ENCODE results near the gene NQO1. TPM values are rescaled to one million over a fixed set of nuclear protein-coding genes. Genes with fewer than 3 reads are reported as not detected.

The NQO1 gene
- total and polyA plus RNA-seq, 2 of the 8 experiments (the other 6 are each of a cell fraction or from before 2014, with no cell fraction given), result 32.7 to 45.7 TPM

GRCh38 chr16:69741951-69742904 is 15.9 kb upstream of the NQO1 start:
- Histone ChIP-seq H2AFZ (ENCODE audit: low read length) (no peak overlapping the region), H3K4me1 (replicated peaks in 1 of 4; ENCODE audit: control insufficient read depth in 3 of 4, insufficient read depth in 4 of 4, low read length in 3 of 4) (no peaks in the 10 kb centered on the region), H3K4me2 (ENCODE audit: insufficient read depth in 1 of 2, low read depth in 2 of 2, low read length in 2 of 2) (no peak overlapping the region), H3K36me3 (ENCODE audit: control insufficient read depth in 2 of 4, insufficient read depth in 4 of 4, low read length in 3 of 4) (peaks cover 39 to 65% (median 57%) of the 10 kb centered on the region in 4 experiments), H2BK120ac (replicated peaks; ENCODE audit: low read depth, low read length) (no peak overlapping the region), H3K4me3 (ENCODE audit: extremely low read depth in 1 of 4, insufficient read depth in 2 of 4, low read depth in 3 of 4, low read length in 4 of 4) (no peak overlapping the region), H3K9ac (replicated peaks in 1 of 4; ENCODE audit: extremely low read depth in 1 of 4, low read depth in 3 of 4, low read length in 3 of 4) (no peak overlapping the region), H3K23me2 (ENCODE audit: low read depth, low read length) (no peaks in the 10 kb centered on the region), H3K14ac (ENCODE audit: insufficient read length) (no peak overlapping the region), H3K27me3 (replicated peaks in 1 of 4; ENCODE audit: control insufficient read depth in 3 of 4, extremely low read depth in 1 of 4, insufficient read depth in 3 of 4, low read length in 3 of 4) (no peaks in the 10 kb centered on the region), H2BK12ac (ENCODE audit: low read depth, low read length) (no peak overlapping the region), H2AK5ac (ENCODE audit: low read depth, low read length) (no peak overlapping the region), H2BK5ac (ENCODE audit: low read depth, low read length) (no peak overlapping the region), H4K20me1 (replicated peaks in 1 of 2; ENCODE audit: control insufficient read depth in 1 of 2, insufficient read depth in 2 of 2, low read length in 2 of 2) (peaks cover 0 to 24% of the 10 kb centered on the region in 2 experiments), H3K4ac (replicated peaks; ENCODE audit: insufficient read length, low read depth, low read length) (no peak overlapping the region), H4K8ac (ENCODE audit: extremely low read depth, insufficient read depth, low read length) (no peak overlapping the region), H3K18ac (ENCODE audit: extremely low read depth, low read length) (no peak overlapping the region), H4K91ac (replicated peaks; ENCODE audit: insufficient read length, low read length) (no peak overlapping the region), H3K9me3 (ENCODE audit: insufficient read depth in 2 of 2, low read depth in 1 of 2, low read length in 1 of 2) (no peaks in the 10 kb centered on the region), H2BK20ac (ENCODE audit: low read length) (no peak overlapping the region), H3K27ac (ENCODE audit: low read depth, low read length) (no peak overlapping the region), H3K79me1 (ENCODE audit: low read depth, low read length) (peaks cover 10% of the 10 kb centered on the region), H4K5ac (ENCODE audit: insufficient read length, low read depth, low read length) (no peak overlapping the region), H3K56ac (replicated peaks; ENCODE audit: insufficient read length, low read depth, low read length) (no peak overlapping the region), H3K79me2 (ENCODE audit: control insufficient read depth in 1 of 2, insufficient read depth in 2 of 2, low read length in 2 of 2) (peaks cover 0 to 4% of the 10 kb centered on the region in 2 experiments; a peak in 1 of 4 replicates), H2BK15ac (ENCODE audit: low read length) (no peak overlapping the region), H3K23ac (ENCODE audit: insufficient read length) (no peak overlapping the region)
- FAIRE-seq, result no peak
- DNase-seq (ENCODE audit: low read depth in 1 of 2, low spot score in 2 of 2), result no peak
- 97% methylated on average over 39 of the region's 41 CpGs; no CpG with 5 or more reads in 1 of the 2 experiments for WGBS, 2 experiments (ENCODE audit: extremely low coverage in 1 of 2, insufficient coverage in 1 of 2, insufficient read length in 1 of 2, insufficient replicate concordance in 2 of 2, low coverage in 1 of 2, low lambda C conversion rate in 2 of 2, missing lambda C conversion rate in 1 of 2)
- ChIA-PET POLR2A (ENCODE audit: partially characterized antibody) (interaction anchor here (0.6 to 6.5 kb wide), 7 partner anchors 9 to 90 kb away, joined by 3 to 63 read pairs (median 5); partner anchors contain the start of genes NOB1 and NQO1), CTCF (ENCODE audit: partially characterized antibody) (interaction anchor here (0.5 to 0.9 kb wide), 2 partner anchors 11 to 52 kb away, joined by 3 read pairs; no protein-coding TSS in a partner anchor)
- no peak for TF ChIP-seq POU5F1 (IDR thresholded peaks at IDR 0.05; ENCODE audit: low read depth, low read length)
- no peak for TF ChIP-seq HDAC6 (IDR thresholded peaks at IDR 0.05; ENCODE audit: low read depth, low read length)
- no peak for TF ChIP-seq RBBP5 (IDR thresholded peaks at IDR 0.05; ENCODE audit: borderline replicate concordance, low read depth, low read length)
- no peak for TF ChIP-seq SP2 (IDR thresholded peaks at IDR 0.05; ENCODE audit: low read length)
- TF ChIP-seq BCL11A (IDR thresholded peaks at IDR 0.05; ENCODE audit: low read depth in 2 of 2, low read length in 2 of 2), result no peak
- TF ChIP-seq RXRA (IDR thresholded peaks at IDR 0.05; ENCODE audit: insufficient read depth, low read depth, low read length), result no peak
- no peak for TF ChIP-seq E2F6 (IDR thresholded peaks at IDR 0.05)
- TF ChIP-seq HDAC2 (IDR thresholded peaks at IDR 0.05; ENCODE audit: borderline replicate concordance in 1 of 2, low read depth in 2 of 2, low read length in 2 of 2), result no peak
- TF ChIP-seq TEAD4 (IDR thresholded peaks at IDR 0.05; ENCODE audit: low read depth, low read length), result no peak
- TF ChIP-seq ATF3 (IDR thresholded peaks at IDR 0.05; ENCODE audit: insufficient read depth, low read depth, low read length), result no peak

Data from H1 (cell line).